IPS-15b (cell line): ENCODE data around the gene SZT2.

Experiments
- H3K27me3 ChIP-seq: one replicate; pipeline ENCODE4 v1.6.1; 2013; ENCODE audit warnings: low read length; ENCODE audit not compliant: control insufficient read depth, insufficient read depth
- H3K36me3 ChIP-seq: one replicate; pipeline ENCODE4 v1.6.1; 2013; ENCODE audit warnings: low read length; ENCODE audit not compliant: control insufficient read depth, insufficient read depth
- H3K4me1 ChIP-seq: one replicate; pipeline ENCODE4 v1.6.1; 2013; ENCODE audit warnings: mild to moderate bottlenecking, low read length; ENCODE audit not compliant: control insufficient read depth, insufficient read depth
- H3K4me3 ChIP-seq: one replicate; pipeline ENCODE4 v1.5.1; 2013; ENCODE audit warnings: low read depth, low read length
- H3K9ac ChIP-seq: one replicate; pipeline ENCODE4 v1.6.1; 2013; ENCODE audit warnings: low read depth, mild to moderate bottlenecking, low read length
- H3K9me3 ChIP-seq: one replicate; pipeline ENCODE4 v1.6.1; 2013; ENCODE audit warnings: mild to moderate bottlenecking, low read length; ENCODE audit not compliant: control insufficient read depth, insufficient read depth

Gene SZT2

GRCh38 chr1:43441166-43441893 lies 51.6 kb downstream of the SZT2 start:
- H3K9me3 ChIP-seq, result no peaks in the 10 kb centered on the region
- H3K4me3 ChIP-seq, result no peak overlapping the region
- H3K9ac ChIP-seq, result no peak overlapping the region
- no peaks in the 10 kb centered on the region for H3K27me3 ChIP-seq
- H3K36me3 ChIP-seq, result peaks cover 31% of the 10 kb centered on the region
- no peaks in the 10 kb centered on the region for H3K4me1 ChIP-seq

GRCh38 chr1:43441894-43442637 lies 52.4 kb downstream of the SZT2 start:
- no peaks in the 10 kb centered on the region for H3K9me3 ChIP-seq
- peaks cover 39% of the 10 kb centered on the region for H3K36me3 ChIP-seq

GRCh38 chr1:43442756-43443155 lies 53.1 kb downstream of the SZT2 start:
- Histone ChIP-seq H3K9me3 (no peaks in the 10 kb centered on the region), H3K4me3 (no peak overlapping the region), H3K4me1 (no peaks in the 10 kb centered on the region), H3K36me3 (peaks cover 40% of the 10 kb centered on the region), H3K9ac (no peak overlapping the region), H3K27me3 (no peaks in the 10 kb centered on the region)

More at GRCh38 chr1:43441894-43442637, 52.4 kb downstream of the SZT2 start:
- H3K4me1 ChIP-seq, result no peaks in the 10 kb centered on the region
- no peaks in the 10 kb centered on the region for H3K27me3 ChIP-seq
- no peak overlapping the region for H3K4me3 ChIP-seq
- H3K9ac ChIP-seq, result no peak overlapping the region

GRCh38 chr1:43443197-43443946 lies 53.7 kb downstream of the SZT2 start:
- H3K36me3 ChIP-seq, result peaks cover 44% of the 10 kb centered on the region
- no peaks in the 10 kb centered on the region for H3K9me3 ChIP-seq
- no peaks in the 10 kb centered on the region for H3K4me1 ChIP-seq
- H3K27me3 ChIP-seq, result no peaks in the 10 kb centered on the region
- H3K4me3 ChIP-seq, result no peak overlapping the region
- no peak overlapping the region for H3K9ac ChIP-seq

GRCh38 chr1:43444151-43444828 lies 54.6 kb downstream of the SZT2 start:
- H3K36me3 ChIP-seq, result peaks cover 47% of the 10 kb centered on the region
- no peaks in the 10 kb centered on the region for H3K27me3 ChIP-seq
- no peak overlapping the region for H3K4me3 ChIP-seq
- no peak overlapping the region for H3K9ac ChIP-seq
- H3K4me1 ChIP-seq, result no peaks in the 10 kb centered on the region
- H3K9me3 ChIP-seq, result no peaks in the 10 kb centered on the region

- Histone ChIP-seq H3K4me1 (no peaks in the 10 kb centered on the region), H3K27me3 (no peaks in the 10 kb centered on the region), H3K4me3 (no peak overlapping the region), H3K9me3 (no peaks in the 10 kb centered on the region), H3K36me3 (peaks cover 52% of the 10 kb centered on the region), H3K9ac (no peak overlapping the region)
These were observed 55.1 kb downstream of the SZT2 start for GRCh38 chr1:43444836-43445235.

GRCh38 chr1:43445606-43446387 lies 56.1 kb downstream of the SZT2 start:
- Histone ChIP-seq H3K4me3 (no peak overlapping the region), H3K9ac (no peak overlapping the region), H3K9me3 (no peaks in the 10 kb centered on the region), H3K4me1 (no peaks in the 10 kb centered on the region), H3K27me3 (no peaks in the 10 kb centered on the region), H3K36me3 (peaks cover 60% of the 10 kb centered on the region)

- peaks cover 66% of the 10 kb centered on the region for H3K36me3 ChIP-seq
- no peak overlapping the region for H3K9ac ChIP-seq
These were observed 56.7 kb downstream of the SZT2 start for GRCh38 chr1:43446388-43446740.

GRCh38 chr1:43446881-43447835 lies 57.5 kb downstream of the SZT2 start:
- Histone ChIP-seq H3K4me3 (no peak overlapping the region), H3K9ac (no peak overlapping the region), H3K4me1 (no peaks in the 10 kb centered on the region), H3K36me3 (peaks cover 67% of the 10 kb centered on the region), H3K27me3 (no peaks in the 10 kb centered on the region), H3K9me3 (no peaks in the 10 kb centered on the region)

More at GRCh38 chr1:43446388-43446740, 56.7 kb downstream of the SZT2 start:
- H3K27me3 ChIP-seq, result no peaks in the 10 kb centered on the region
- H3K9me3 ChIP-seq, result no peaks in the 10 kb centered on the region
- no peaks in the 10 kb centered on the region for H3K4me1 ChIP-seq
- H3K4me3 ChIP-seq, result no peak overlapping the region
